NOMO-1 treated with DMSO at 0.1 percent for 48 hours (cell line): ENCODE measurements around the gene TBCC.

Experiments
- DNase-seq: peaks from one replicate; lab custom pipeline; 2025; ENCODE audit not compliant: unreplicated experiment; lab: John Stamatoyannopoulos, UW

The TBCC gene

GRCh38 chr6:42745640-42746462, at the start of gene TBCC:
Gene TBCC (minus strand): TSS chr6:42746103. CDS start chr6:42746073, 30 bp downstream.
- peak; percentile 97 for DNase-seq

- no peak for DNase-seq
Measured at GRCh38 chr6:42795651-42796050, 49.7 kb upstream of the TBCC start.

- DNase-seq = no peak
Measured at GRCh38 chr6:42791706-42792320, 45.9 kb upstream of the TBCC start.

GRCh38 chr6:42790549-42791181, 44.8 kb upstream of the TBCC start:
- no peak for DNase-seq

- DNase-seq = no peak
Measured at GRCh38 chr6:42788671-42789070, 42.8 kb upstream of the TBCC start.

- DNase-seq = no peak
Measured at GRCh38 chr6:42787063-42787472, 41.2 kb upstream of the TBCC start.

GRCh38 chr6:42786525-42786985, 40.7 kb upstream of the TBCC start:
- DNase-seq = no peak

- no peak for DNase-seq
Measured at GRCh38 chr6:42784717-42785498, 39.0 kb upstream of the TBCC start.

- DNase-seq = peak; percentile 44
Measured at GRCh38 chr6:42783876-42784642, 38.2 kb upstream of the TBCC start.

GRCh38 chr6:42783177-42783875, 37.4 kb upstream of the TBCC start:
- DNase-seq = peak; percentile 42

- DNase-seq = peak; percentile 68
Measured at GRCh38 chr6:42782689-42783176, 36.8 kb upstream of the TBCC start.

GRCh38 chr6:42781796-42782688, 36.1 kb upstream of the TBCC start, which contains the start of gene BICRAL:
Gene BICRAL (plus strand): TSS chr6:42782052. CDS start chr6:42822023, 39,971 bp downstream.
- peak; percentile 59 for DNase-seq

GRCh38 chr6:42781546-42781795, 35.6 kb upstream of the TBCC start:
- no peak for DNase-seq

GRCh38 chr6:42779521-42779920, 33.6 kb upstream of the TBCC start:
- DNase-seq = no peak

- DNase-seq = no peak
Measured at GRCh38 chr6:42778122-42778521, 32.2 kb upstream of the TBCC start.

GRCh38 chr6:42777126-42777822, 31.4 kb upstream of the TBCC start:
- DNase-seq = no peak

- peak; percentile 88 for DNase-seq
Measured at GRCh38 chr6:42774821-42775487, 29.1 kb upstream of the TBCC start.

GRCh38 chr6:42774201-42774600, 28.3 kb upstream of the TBCC start:
- no peak for DNase-seq
